Smooth muscle cell (in vitro differentiated cells): ENCODE measurements around the gene PTPRR. TPM values are rescaled to one million over a fixed set of nuclear protein-coding genes. Genes with fewer than 3 reads are reported as not detected.

Experiments
- DNase-seq: peaks from one replicate; lab custom pipeline; 2025; ENCODE audit not compliant: unreplicated experiment; lab: John Stamatoyannopoulos, UW
- H2AFZ ChIP-seq: fragments of 200-600 bp; sonication (generic); 2 replicates; pipeline ENCODE4 v1.6.0; 2016; ENCODE audit warnings: antibody characterized with exemption, low read depth, mild to moderate bottlenecking
- H3F3A ChIP-seq: fragments of 200-600 bp; sonication (generic); 2 replicates; pipeline ENCODE4 v1.6.0; 2017; ENCODE audit warnings: antibody characterized with exemption, low read depth
- H3K27ac ChIP-seq: fragments of 200-600 bp; sonication (generic); 2 replicates; pipeline ENCODE4 v1.5.1; 2016; ENCODE audit warnings: low read depth, mild to moderate bottlenecking
- H3K27me3 ChIP-seq: fragments of 200-600 bp; sonication (generic); 2 replicates; pipeline ENCODE4 v1.6.1; 2016; ENCODE audit warnings: low read depth, mild to moderate bottlenecking
- H3K36me3 ChIP-seq: fragments of 200-600 bp; sonication (generic); 2 replicates; pipeline ENCODE4 v1.5.1; 2016; ENCODE audit warnings: low read depth
- H3K4me1 ChIP-seq: fragments of 200-600 bp; sonication (generic); 2 replicates; pipeline ENCODE4 v1.5.1; 2016; ENCODE audit warnings: low read depth
- H3K4me2 ChIP-seq: fragments of 200-600 bp; sonication (generic); 2 replicates; pipeline ENCODE4 v1.6.0; 2016; ENCODE audit warnings: mild to moderate bottlenecking
- H3K4me3 ChIP-seq: fragments of 200-600 bp; sonication (generic); 2 replicates; pipeline ENCODE4 v1.5.1; 2016; ENCODE audit warnings: mild to moderate bottlenecking
- H3K79me2 ChIP-seq: fragments of 200-600 bp; sonication (generic); 2 replicates; pipeline ENCODE4 v1.6.0; 2016; ENCODE audit warnings: low read depth, mild to moderate bottlenecking
- H3K9ac ChIP-seq: fragments of 200-600 bp; sonication (generic); 2 replicates; pipeline ENCODE4 v1.6.0; 2016; ENCODE audit warnings: low read depth
- H3K9me3 ChIP-seq: fragments of 200-600 bp; sonication (generic); replicated peaks from 2 replicates; pipeline ENCODE4 v1.5.1; 2016; ENCODE audit warnings: low read depth
- H4K20me1 ChIP-seq: fragments of 200-600 bp; sonication (generic); 2 replicates; pipeline ENCODE4 v1.6.0; 2016; ENCODE audit warnings: low read depth
- WGBS: methylation state at CpG from one replicate; pipeline ENCODE4 v1.1.7; 2016; ENCODE audit warnings: low lambda C conversion rate; 5-methylcytosine and 5-hydroxymethylcytosine counted together
- polyA plus RNA-seq: library from polyadenylated mRNA; unstranded; fragments of >200 nt; fragmentation: Nextera tagmentation; extraction: Ambion mirVana; gene quantifications from 2 replicates; pipeline ENCODE4 v1.2.1, GENCODE V29; 2016
- total RNA-seq: library from RNA; depleted of rRNA; stranded (reverse); fragments of >200 nt; gene quantifications from 2 replicates; pipeline ENCODE4 v1.2.3, GENCODE V29; 2014
- TF ChIP-seq, protein P1 (sequence below): fragments of 200-600 bp; sonication (generic); IDR thresholded peaks from 2 replicates; pipeline ENCODE4 v1.5.1; 2017; ENCODE audit warnings: borderline replicate concordance, mild to moderate bottlenecking, antibody characterized with exemption; ENCODE audit not compliant: insufficient read depth, poor library complexity, severe bottlenecking

Gene PTPRR
- total and polyA plus RNA-seq, 2 experiments from 2014 or later: 2.8 to 17.8 TPM

GRCh38 chr12:70908978-70909377 lies 11.6 kb downstream of the PTPRR start:
- Histone ChIP-seq H3K27ac (no peak overlapping the region), H3K9me3 (no peaks in the 10 kb centered on the region), H3K36me3 (no peaks in the 10 kb centered on the region), H3K9ac (no peak overlapping the region), H3K4me1 (no peaks in the 10 kb centered on the region), H3K4me2 (no peak overlapping the region), H3K79me2 (no peaks in the 10 kb centered on the region), H4K20me1 (no peaks in the 10 kb centered on the region), H3K27me3 (peaks cover 2% of the 10 kb centered on the region), H2AFZ (no peak overlapping the region), H3F3A (no peaks in the 10 kb centered on the region), H3K4me3 (no peak overlapping the region)
- 64% methylated on average over 1 of the region's 1 CpG for WGBS
- TF ChIP-seq, protein P1, sequence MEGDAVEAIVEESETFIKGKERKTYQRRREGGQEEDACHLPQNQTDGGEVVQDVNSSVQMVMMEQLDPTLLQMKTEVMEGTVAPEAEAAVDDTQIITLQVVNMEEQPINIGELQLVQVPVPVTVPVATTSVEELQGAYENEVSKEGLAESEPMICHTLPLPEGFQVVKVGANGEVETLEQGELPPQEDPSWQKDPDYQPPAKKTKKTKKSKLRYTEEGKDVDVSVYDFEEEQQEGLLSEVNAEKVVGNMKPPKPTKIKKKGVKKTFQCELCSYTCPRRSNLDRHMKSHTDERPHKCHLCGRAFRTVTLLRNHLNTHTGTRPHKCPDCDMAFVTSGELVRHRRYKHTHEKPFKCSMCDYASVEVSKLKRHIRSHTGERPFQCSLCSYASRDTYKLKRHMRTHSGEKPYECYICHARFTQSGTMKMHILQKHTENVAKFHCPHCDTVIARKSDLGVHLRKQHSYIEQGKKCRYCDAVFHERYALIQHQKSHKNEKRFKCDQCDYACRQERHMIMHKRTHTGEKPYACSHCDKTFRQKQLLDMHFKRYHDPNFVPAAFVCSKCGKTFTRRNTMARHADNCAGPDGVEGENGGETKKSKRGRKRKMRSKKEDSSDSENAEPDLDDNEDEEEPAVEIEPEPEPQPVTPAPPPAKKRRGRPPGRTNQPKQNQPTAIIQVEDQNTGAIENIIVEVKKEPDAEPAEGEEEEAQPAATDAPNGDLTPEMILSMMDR: no peak
- no peak for DNase-seq

GRCh38 chr12:70907412-70907811 lies 13.1 kb downstream of the PTPRR start:
- H3K36me3 ChIP-seq: no peaks in the 10 kb centered on the region
- no peaks in the 10 kb centered on the region for H3K4me1 ChIP-seq
- H3F3A ChIP-seq: no peaks in the 10 kb centered on the region
- no peak overlapping the region for H3K9ac ChIP-seq
- H3K27me3 ChIP-seq: peaks cover 8% of the 10 kb centered on the region
- H4K20me1 ChIP-seq: no peaks in the 10 kb centered on the region
- no peak overlapping the region for H3K27ac ChIP-seq
- no peak overlapping the region for H3K4me2 ChIP-seq
- H3K79me2 ChIP-seq: no peaks in the 10 kb centered on the region
- H3K9me3 ChIP-seq: no peaks in the 10 kb centered on the region
- H3K4me3 ChIP-seq: no peak overlapping the region
- TF ChIP-seq, protein P1: no peak
- DNase-seq: no peak
- no peak overlapping the region for H2AFZ ChIP-seq
- WGBS: 63% methylated on average over 2 of the region's 2 CpGs

DNA sequence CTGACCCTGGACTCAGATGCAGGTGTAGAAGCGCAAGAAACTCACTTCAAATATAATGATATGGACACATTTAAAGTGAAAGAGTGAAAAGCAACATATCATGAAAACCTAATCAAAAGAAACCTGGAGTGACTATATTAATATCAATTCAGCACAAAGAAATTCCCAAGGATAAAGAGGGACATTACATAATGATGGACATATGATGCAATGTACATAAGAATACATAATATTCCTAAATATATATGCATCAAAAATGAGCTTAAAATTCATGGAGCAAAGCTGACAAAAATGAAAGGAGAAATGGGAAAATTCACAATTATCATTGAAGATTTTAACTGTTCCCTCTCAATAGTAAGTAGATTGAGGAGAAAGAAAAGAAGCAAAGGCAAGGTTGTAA lies 24.6 kb downstream of the PTPRR start:
- no peaks in the 10 kb centered on the region for H3K36me3 ChIP-seq
- 100% methylated on average over 1 of the region's 1 CpG for WGBS
- DNase-seq: no peak
- H3K27me3 ChIP-seq: no peaks in the 10 kb centered on the region
- no peak overlapping the region for H3K9ac ChIP-seq
- H4K20me1 ChIP-seq: no peaks in the 10 kb centered on the region
- no peaks in the 10 kb centered on the region for H3F3A ChIP-seq
- TF ChIP-seq, protein P1: no peak
- H3K4me3 ChIP-seq: no peak overlapping the region
- H3K27ac ChIP-seq: no peak overlapping the region
- H3K79me2 ChIP-seq: no peaks in the 10 kb centered on the region
- no peaks in the 10 kb centered on the region for H3K9me3 ChIP-seq
- H3K4me1 ChIP-seq: no peaks in the 10 kb centered on the region
- H2AFZ ChIP-seq: no peak overlapping the region
- H3K4me2 ChIP-seq: no peak overlapping the region

DNA sequence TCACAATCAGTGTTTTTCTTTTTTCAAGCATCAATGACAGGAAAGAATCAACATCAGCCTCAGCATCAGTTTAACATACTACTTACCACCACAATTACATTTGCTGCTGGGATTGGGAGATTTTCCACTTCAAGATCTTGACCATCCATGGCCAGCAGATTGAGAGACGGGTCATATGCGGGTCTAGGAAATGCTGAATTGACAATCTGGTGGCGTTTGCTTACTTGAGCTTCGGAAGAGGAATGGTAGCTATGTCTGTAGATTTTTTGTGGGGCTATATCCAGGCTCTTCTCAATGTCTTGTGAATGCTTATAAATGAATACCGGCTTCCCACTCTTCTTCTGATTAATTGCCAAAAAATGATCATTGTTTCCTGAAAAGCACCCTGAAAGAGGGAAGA lies 27.9 kb downstream of the PTPRR start:
- DNase-seq: no peak
- H3K4me1 ChIP-seq: no peaks in the 10 kb centered on the region
- WGBS: 84% methylated on average over 5 of the region's 5 CpGs

More for the DNA sequence above, 27.9 kb downstream of the PTPRR start:
- H3K36me3 ChIP-seq: no peaks in the 10 kb centered on the region
- no peaks in the 10 kb centered on the region for H3K79me2 ChIP-seq
- no peak overlapping the region for H3K4me3 ChIP-seq
- H3K27me3 ChIP-seq: no peaks in the 10 kb centered on the region
- no peaks in the 10 kb centered on the region for H3K9me3 ChIP-seq
- H3K27ac ChIP-seq: no peak overlapping the region
- H2AFZ ChIP-seq: no peak overlapping the region
- H3K9ac ChIP-seq: no peak overlapping the region
- H3F3A ChIP-seq: no peaks in the 10 kb centered on the region
- H3K4me2 ChIP-seq: no peak overlapping the region
- no peaks in the 10 kb centered on the region for H4K20me1 ChIP-seq
- TF ChIP-seq, protein P1: no peak
